Stimulated activated effector memory CD8-positive, alpha-beta T cell treated with anti-CD3 and anti-CD28 coated beads, Interleukin-12 subunit alpha, Interleukin-12 subunit beta, amount 100 ng/mL, for 72 hours (primary cell): ENCODE results near the gene MOB2.

Experiments
- ATAC-seq: fragments of 150-1000 bp; cut with Tn5 transposase; 2 replicates; pipeline ENCODE4 v1.10.0; 2021
- DNase-seq, 2 donors: peaks; one replicate each; pipeline ENCODE4 v3.0.0; 2021 to 2022; ENCODE audit warnings: low spot score in 2 of 2
- H3K27ac Mint-ChIP-seq: one replicate; pipeline ENCODE4 v1.8.0; 2022; ENCODE audit warnings: mild to moderate bottlenecking, mixed read lengths
- H3K36me3 Mint-ChIP-seq: one replicate; pipeline ENCODE4 v1.8.0; 2022; ENCODE audit warnings: mild to moderate bottlenecking, mixed read lengths
- H3K4me1 Mint-ChIP-seq: one replicate; pipeline ENCODE4 v1.8.0; 2022; ENCODE audit warnings: mixed read lengths
- H3K4me3 Mint-ChIP-seq: one replicate; pipeline ENCODE4 v1.8.0; 2022; ENCODE audit warnings: mild to moderate bottlenecking, mixed read lengths
- H3K9me3 Mint-ChIP-seq: one replicate; pipeline ENCODE4 v1.8.0; 2022; ENCODE audit warnings: mixed read lengths

MOB2 gene

GRCh38 chr11:1478011-1478410, 8.6 kb downstream of the MOB2 start:
- peaks cover 37% of the 10 kb centered on the region for H3K36me3 Mint-ChIP-seq
- ATAC-seq: no peak
- peaks cover 4% of the 10 kb centered on the region for H3K4me1 Mint-ChIP-seq
- no peaks in the 10 kb centered on the region for H3K9me3 Mint-ChIP-seq
- DNase-seq: no peak
- no peak overlapping the region for H3K27ac Mint-ChIP-seq
- no peak overlapping the region for H3K4me3 Mint-ChIP-seq

- H3K27ac Mint-ChIP-seq: no peak overlapping the region
- H3K36me3 Mint-ChIP-seq: peaks cover 37% of the 10 kb centered on the region
- H3K4me3 Mint-ChIP-seq: no peak overlapping the region
- no peaks in the 10 kb centered on the region for H3K9me3 Mint-ChIP-seq
- DNase-seq: no peak
- peaks cover 4% of the 10 kb centered on the region for H3K4me1 Mint-ChIP-seq
- no peak for ATAC-seq
Observed at GRCh38 chr11:1476940-1477736, 9.4 kb downstream of the MOB2 start.

- Mint-ChIP-seq H3K27ac (no peak overlapping the region), H3K4me1 (peaks cover 4% of the 10 kb centered on the region), H3K4me3 (no peak overlapping the region), H3K9me3 (no peaks in the 10 kb centered on the region), H3K36me3 (peaks cover 37% of the 10 kb centered on the region)
- no peak for DNase-seq
- ATAC-seq: no peak
Observed at GRCh38 chr11:1475841-1476240, 10.7 kb downstream of the MOB2 start.

GRCh38 chr11:1473786-1474185, 12.8 kb downstream of the MOB2 start:
- Mint-ChIP-seq H3K36me3 (peaks cover 31% of the 10 kb centered on the region), H3K4me3 (no peak overlapping the region), H3K4me1 (no peaks in the 10 kb centered on the region), H3K9me3 (no peaks in the 10 kb centered on the region), H3K27ac (no peak overlapping the region)
- ATAC-seq (no peak), DNase-seq (no peak)

- DNase-seq (no peak), ATAC-seq (no peak)
- no peak overlapping the region for H3K4me3 Mint-ChIP-seq
- H3K9me3 Mint-ChIP-seq: no peaks in the 10 kb centered on the region
- peaks cover 27% of the 10 kb centered on the region for H3K36me3 Mint-ChIP-seq
- H3K27ac Mint-ChIP-seq: no peak overlapping the region
- H3K4me1 Mint-ChIP-seq: no peaks in the 10 kb centered on the region
Observed at GRCh38 chr11:1473011-1473628, 13.5 kb downstream of the MOB2 start.

GRCh38 chr11:1472180-1473005, 14.2 kb downstream of the MOB2 start:
- Mint-ChIP-seq H3K4me3 (no peak overlapping the region), H3K9me3 (no peaks in the 10 kb centered on the region), H3K36me3 (peaks cover 28% of the 10 kb centered on the region), H3K4me1 (peaks cover 2% of the 10 kb centered on the region), H3K27ac (no peak overlapping the region)
- no peak for ATAC-seq
- no peak for DNase-seq

- no peak overlapping the region for H3K27ac Mint-ChIP-seq
- H3K4me3 Mint-ChIP-seq: no peak overlapping the region
- H3K9me3 Mint-ChIP-seq: no peaks in the 10 kb centered on the region
- H3K36me3 Mint-ChIP-seq: peaks cover 28% of the 10 kb centered on the region
- DNase-seq (no peak), ATAC-seq (no peak)
- H3K4me1 Mint-ChIP-seq: peaks cover 9% of the 10 kb centered on the region
Observed at GRCh38 chr11:1471736-1472135, 14.8 kb downstream of the MOB2 start.

- Mint-ChIP-seq H3K4me3 (no peak overlapping the region), H3K36me3 (peaks cover 27% of the 10 kb centered on the region), H3K9me3 (no peaks in the 10 kb centered on the region), H3K27ac (no peak overlapping the region), H3K4me1 (peaks cover 10% of the 10 kb centered on the region)
- no peak for DNase-seq
- ATAC-seq: no peak
Observed at GRCh38 chr11:1470681-1471611, 15.6 kb downstream of the MOB2 start.

- DNase-seq: no peak
- Mint-ChIP-seq H3K4me3 (no peak overlapping the region), H3K27ac (no peak overlapping the region), H3K4me1 (peaks cover 10% of the 10 kb centered on the region), H3K9me3 (no peaks in the 10 kb centered on the region), H3K36me3 (peaks cover 20% of the 10 kb centered on the region)
- ATAC-seq: peak; percentile 3
Observed at GRCh38 chr11:1469911-1470680, 16.5 kb downstream of the MOB2 start.

GRCh38 chr11:1469287-1469910, 17.2 kb downstream of the MOB2 start:
- no peak for ATAC-seq

GRCh38 chr11:1468473-1469066, 18.0 kb downstream of the MOB2 start:
- DNase-seq: no peak
- Mint-ChIP-seq H3K27ac (no peak overlapping the region), H3K9me3 (no peaks in the 10 kb centered on the region), H3K4me3 (no peak overlapping the region), H3K36me3 (peaks cover 11% of the 10 kb centered on the region), H3K4me1 (peaks cover 10% of the 10 kb centered on the region)
- no peak for ATAC-seq

More at GRCh38 chr11:1469287-1469910, 17.2 kb downstream of the MOB2 start:
- no peak for DNase-seq
- Mint-ChIP-seq H3K4me3 (no peak overlapping the region), H3K4me1 (peaks cover 10% of the 10 kb centered on the region), H3K27ac (no peak overlapping the region), H3K36me3 (peaks cover 16% of the 10 kb centered on the region), H3K9me3 (no peaks in the 10 kb centered on the region)

- DNase-seq: no peak
- Mint-ChIP-seq H3K4me1 (peaks cover 10% of the 10 kb centered on the region), H3K9me3 (no peaks in the 10 kb centered on the region), H3K36me3 (peaks cover 11% of the 10 kb centered on the region), H3K4me3 (no peak overlapping the region), H3K27ac (peak overlapping the region; percentile 82)
- ATAC-seq: no peak
Observed at GRCh38 chr11:1468002-1468401, 18.6 kb downstream of the MOB2 start.

GRCh38 chr11:1467270-1467669, 19.3 kb downstream of the MOB2 start:
- ATAC-seq: no peak
- no peak overlapping the region for H3K4me3 Mint-ChIP-seq
- H3K4me1 Mint-ChIP-seq: peaks cover 10% of the 10 kb centered on the region
- H3K27ac Mint-ChIP-seq: peak overlapping the region; percentile 82
- no peaks in the 10 kb centered on the region for H3K9me3 Mint-ChIP-seq
- no peak for DNase-seq
- H3K36me3 Mint-ChIP-seq: peaks cover 11% of the 10 kb centered on the region
